T-helper 2 cell treated with Interferon-gamma antibody and Interleukin-4, amounts not matched to agents 100 ng/mL and 5 ng/mL, for 36 hours (primary cell): Measurements from ENCODE around the gene COL23A1. TPM values are rescaled to one million over a fixed set of nuclear protein-coding genes. Genes with fewer than 3 reads are reported as not detected.
"Not testable (repeated sequence)": the region's sequence is repeated elsewhere in the genome, so short reads cannot be mapped to it uniquely, and the experiment has no call there.

Experiments used
- intact Hi-C: fragments of 100-400 bp; cut with micrococcal nuclease; formaldehyde crosslinking; loops from one replicate; pipeline ENCODE4 v1.15.1; 2023
- total RNA-seq: library from RNA; stranded (reverse); gene quantifications from 2 replicates; pipeline ENCODE4 v1.2.3, GENCODE V29; 2022

Gene COL23A1
- total RNA-seq, 1 donor from 2014 or later: 0.09 TPM

DNA sequence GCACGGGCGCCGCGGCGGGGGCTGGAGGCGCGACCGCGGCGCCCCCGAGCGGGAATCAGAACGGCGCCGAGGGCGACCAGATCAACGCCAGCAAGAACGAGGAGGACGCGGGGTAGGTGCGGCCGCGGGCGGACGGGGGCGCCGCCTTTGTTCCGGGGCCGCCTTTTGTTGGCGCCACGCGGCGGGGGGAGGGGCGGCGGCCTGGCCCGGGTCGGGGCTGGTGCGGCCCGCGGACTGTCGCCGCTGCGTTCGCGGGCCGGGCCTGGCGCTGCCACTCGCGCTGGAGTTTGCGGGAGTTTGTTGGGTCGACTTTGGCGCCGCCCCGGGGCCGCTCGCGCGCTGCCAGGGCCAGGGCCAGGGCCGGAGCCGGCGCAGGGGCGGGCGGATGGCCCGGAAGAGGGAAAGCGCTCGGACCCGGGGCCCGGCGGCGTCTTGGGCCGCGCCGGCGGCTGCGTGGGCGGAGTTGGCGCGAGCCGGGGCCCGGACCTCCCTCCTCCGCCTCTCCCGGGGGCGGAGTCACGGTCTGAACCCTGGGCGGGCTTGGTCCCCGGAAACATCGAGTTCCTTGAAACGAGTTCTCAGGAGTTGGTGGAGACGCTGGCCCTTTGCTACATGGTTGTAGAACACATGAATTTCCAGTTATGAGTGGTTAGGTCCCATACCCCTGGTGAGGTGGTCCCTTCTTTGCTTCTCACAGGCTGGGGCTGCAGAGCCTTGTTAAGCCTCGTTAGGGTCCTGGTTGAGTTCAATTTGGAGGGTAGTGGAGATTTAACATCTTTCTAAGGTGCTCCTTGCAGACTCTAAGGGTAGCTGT lies 385.1 kb downstream of the COL23A1 start:
- intact Hi-C loops: loop anchor here (1.0 to 5.0 kb wide), 6 partner anchors 27 to 1118 kb away; partner anchors contain the start of genes FGFR4, N4BP3, PHYKPL and RMND5B

DNA sequence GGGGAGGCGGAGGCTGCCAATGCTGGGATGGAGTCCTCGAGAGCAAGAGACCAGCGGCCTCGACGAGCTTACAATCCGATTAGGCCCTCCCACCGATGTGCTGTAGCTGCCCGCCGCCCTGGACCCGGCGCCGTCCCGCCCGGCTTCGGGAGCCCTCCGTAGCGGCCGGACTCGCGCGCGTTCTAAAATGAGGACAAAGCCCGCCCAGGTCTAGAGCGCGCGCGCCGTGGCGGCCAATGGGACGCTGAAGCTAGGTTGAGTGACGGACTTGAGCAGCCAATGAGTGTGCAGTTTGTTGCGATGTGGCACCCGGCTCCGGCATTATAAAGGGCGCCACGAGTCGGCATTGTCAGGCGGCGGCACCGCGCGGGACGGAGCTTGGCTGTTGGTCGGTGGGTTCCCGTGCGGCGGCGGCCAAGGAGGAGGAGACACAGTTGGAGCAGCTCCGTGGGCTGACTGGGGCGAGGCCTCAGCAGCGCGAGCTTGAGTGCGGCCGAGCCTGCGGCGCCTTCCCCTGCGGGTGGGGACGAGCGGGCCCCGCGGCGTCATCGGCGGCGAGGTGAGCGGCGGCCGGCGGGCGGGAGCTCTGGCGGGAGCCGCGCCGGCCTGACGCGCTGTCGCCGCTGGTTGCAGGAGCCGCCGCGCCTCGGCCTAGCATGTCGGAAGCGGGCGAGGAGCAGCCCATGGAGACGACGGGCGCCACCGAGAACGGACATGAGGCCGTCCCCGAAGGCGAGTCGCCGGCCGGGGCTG lies 385.8 kb downstream of the COL23A1 start, which contains the start of gene HNRNPAB:
Gene HNRNPAB, plus strand, starts transcription at position 352 of the 753 bp plus-strand sequence. Its CDS starts 305 bp downstream, at position 657.
- intact Hi-C loops: loop anchor here (1.0 to 5.0 kb wide), 4 partner anchors 50 to 612 kb away; partner anchors contain the start of genes N4BP3, RMND5B and TMED9

DNA sequence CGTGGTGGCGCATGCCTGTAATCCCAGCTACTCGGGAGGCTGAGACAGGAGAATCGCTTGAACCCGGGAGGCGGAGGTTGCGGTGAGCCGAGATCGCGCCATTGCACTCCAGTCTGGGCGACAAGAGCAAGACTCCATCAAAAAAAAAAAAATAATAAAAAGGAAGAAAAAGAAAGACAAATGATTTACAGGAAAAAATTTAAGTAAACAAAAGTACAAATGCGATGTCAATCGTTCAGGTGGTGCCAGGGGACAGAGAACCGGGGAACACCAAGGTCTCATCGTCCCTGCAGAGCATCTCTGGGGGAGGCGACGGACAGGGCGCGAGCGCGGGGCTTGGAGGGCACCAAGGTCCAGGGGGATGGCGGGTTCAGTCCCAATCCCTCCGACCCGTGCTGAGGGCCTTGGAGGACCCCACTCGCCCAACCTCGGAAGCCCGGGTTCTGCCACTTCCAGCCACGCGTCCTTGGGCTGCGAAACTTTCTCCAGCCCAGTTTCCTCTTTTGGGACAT lies 386.5 kb downstream of the COL23A1 start:
- intact Hi-C loops: loop anchor here (1.0 to 5.0 kb wide), 4 partner anchors 49 to 611 kb away; partner anchors contain the start of genes N4BP3, RMND5B and TMED9

DNA sequence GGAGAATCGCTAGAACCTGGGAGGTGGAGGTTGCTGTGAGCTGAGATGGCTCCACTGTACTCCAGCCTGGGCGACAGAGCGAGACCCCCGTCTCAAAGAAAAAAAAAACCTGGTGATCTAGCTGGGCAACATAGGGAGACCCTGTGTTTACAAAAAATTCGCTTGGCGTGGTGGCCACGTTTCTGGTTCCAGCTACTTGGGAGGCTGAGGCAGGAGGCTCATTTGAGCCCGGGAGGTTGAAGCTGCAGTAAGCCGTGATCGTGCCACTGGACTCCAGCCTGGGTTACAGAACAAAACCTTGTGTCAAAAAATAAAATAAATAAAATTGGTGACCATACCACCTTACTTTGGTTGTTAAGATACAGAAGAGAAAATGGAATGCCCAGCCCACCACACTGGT lies 387.7 kb downstream of the COL23A1 start:
- intact Hi-C loops: loop anchor here (5.0 kb wide), 1 partner anchor 70 kb away; the partner anchor contains the start of gene RMND5B

DNA sequence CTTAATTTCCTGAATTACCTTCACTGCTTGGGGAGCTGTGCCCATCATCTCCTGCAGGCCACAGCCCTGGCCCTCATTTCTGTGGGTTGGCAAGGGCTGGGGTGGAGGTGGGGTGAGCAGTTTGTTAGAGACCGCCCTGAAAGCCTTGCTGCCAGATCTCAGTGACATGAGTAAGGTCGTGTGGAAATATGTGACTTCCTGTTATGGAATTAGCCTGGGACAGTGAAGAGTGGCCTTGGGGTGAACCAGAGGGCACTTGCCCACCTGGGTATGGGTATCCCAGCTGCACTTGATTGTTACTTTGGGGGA lies 388.3 kb downstream of the COL23A1 start:
- intact Hi-C loops: loop anchor here (5.0 kb wide), 1 partner anchor 70 kb away; the partner anchor contains the start of gene RMND5B

DNA sequence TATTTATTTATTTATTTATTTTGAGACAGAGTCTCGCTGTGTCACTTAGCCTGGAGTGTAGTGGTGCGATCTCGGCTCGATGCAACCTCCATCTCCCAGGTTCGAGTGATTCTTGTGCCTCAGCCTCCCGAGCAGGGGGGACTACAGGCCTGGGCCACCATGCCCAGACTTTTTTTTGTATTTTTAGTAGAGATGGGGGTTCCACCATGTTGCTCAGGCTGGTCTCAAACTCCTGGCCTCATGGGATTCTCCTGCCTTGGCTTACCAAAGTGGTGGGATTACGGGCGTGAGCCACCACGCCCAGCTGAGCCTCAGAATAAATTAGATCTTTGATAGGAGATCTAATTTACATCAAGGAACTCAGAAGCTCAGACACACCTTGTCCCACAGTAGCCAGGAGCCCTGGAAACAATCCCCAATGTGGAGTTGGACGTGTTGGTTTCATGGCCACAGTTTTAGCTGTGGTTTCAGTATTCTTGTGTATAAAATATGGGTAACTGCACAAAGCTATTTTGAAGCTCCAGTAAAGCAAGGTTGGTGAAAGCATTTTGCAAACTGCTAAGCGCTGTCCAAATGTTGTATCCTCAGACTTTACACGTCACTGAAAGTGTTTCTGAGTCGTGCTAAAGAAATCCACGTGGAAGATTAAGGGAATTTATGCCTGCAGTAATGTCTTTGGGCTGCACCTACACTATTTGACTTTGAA lies 388.8 kb downstream of the COL23A1 start:
- intact Hi-C loops: loop anchor here (5.0 kb wide), 1 partner anchor 69 kb away; the partner anchor contains the start of gene RMND5B

DNA sequence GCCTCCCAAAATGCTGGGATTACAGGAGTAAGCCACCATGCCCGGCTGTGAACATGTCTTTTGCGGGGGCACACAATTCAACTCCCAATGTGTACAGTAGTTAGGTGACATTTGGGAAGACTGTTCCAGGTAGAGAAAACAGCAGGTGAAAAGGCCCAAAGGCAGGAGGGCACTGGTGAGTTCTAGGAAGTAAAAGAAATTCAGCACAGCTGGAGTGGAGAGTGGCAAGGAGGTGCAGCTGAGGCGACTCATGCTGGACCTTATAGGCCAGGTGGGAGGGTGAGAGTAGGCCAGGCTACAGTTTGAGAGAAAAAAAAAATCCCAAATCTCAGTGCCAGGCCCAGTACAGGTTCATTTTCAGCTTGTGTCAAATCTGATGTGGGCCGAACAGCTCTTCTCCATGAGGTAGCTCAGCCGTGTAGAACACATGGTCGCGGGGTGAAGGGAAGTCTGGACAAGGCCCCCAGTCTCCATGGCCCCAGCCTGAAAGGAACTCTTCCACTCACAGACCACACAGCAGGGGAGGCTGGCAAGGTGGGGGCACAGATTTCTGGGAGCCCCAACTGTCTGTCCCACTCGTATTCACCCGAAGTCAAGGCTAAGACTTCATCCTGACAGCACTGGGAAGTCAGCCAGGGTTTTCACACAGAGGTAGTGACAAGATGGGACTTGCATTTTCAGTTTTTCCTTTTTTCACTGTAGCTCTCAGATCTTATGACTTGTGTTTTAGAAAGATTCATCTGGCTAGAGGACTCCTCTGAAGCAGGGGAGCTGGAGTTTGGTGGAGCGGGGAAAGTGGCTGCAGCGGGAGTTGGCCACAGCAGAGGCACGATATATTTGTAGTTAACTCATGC lies 390.4 kb downstream of the COL23A1 start:
- intact Hi-C loops: loop anchor here (5.0 kb wide), 1 partner anchor 68 kb away; the partner anchor contains the start of gene RMND5B

DNA sequence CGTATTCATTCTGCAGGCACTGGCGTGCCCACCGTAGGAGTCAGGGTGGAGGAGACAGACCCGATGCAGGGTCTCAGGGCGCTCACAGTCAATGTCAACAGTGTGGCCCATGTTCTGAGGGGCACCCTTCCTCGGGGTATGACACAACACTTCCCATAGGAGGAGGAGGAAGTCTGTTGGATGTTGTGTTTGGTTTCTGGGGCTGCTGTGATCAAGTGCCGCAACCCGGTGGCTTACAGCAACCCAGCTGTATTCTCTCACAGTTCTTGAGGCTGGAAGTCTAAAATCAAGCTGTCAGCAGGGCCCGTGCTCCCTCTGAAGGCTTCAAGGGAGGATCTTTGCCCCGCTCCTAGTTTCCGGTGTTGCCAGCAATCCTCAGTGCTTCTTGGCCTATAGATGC lies 391.5 kb downstream of the COL23A1 start:
- intact Hi-C loops: no loop called here

DNA sequence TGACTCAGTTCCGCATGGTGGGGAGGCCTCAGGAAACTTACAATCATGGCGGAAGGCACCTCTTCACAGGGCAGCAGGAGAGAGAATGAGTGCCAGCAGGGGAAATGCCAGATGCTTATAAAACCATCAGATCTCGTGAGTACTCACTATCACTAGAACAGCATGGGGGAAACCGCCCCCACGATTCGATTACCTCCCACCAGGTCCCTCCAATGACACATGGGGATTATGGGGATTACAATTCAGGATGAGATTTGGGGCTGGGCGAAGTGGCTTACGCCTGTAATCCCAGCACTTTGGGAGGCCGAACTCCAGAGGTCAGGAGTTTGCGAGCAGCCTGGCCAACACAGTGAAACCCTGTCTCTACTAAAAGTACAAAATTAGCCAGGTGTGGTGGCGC lies 392.0 kb downstream of the COL23A1 start:
- intact Hi-C loops: not testable (repeated sequence)

DNA sequence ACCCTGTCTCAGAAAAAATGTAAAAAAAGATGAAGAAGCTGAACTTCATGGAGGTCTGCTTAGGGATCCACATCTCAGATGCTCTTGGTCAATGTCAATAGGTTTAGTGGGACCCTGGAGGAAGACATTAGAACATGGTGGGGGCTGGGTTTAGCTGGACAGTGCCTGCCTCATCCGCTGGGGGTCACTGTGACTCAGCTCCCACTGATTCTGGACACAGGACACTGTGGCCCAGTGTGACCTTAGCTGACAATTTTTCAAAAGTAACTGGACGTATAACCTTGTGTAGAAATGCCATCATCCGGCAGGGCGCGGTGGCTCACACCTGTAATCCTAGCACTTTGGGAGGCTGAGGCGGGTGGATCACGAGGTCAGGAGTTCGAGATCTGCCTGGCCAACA lies 393.2 kb downstream of the COL23A1 start:
- intact Hi-C loops: no loop called here

DNA sequence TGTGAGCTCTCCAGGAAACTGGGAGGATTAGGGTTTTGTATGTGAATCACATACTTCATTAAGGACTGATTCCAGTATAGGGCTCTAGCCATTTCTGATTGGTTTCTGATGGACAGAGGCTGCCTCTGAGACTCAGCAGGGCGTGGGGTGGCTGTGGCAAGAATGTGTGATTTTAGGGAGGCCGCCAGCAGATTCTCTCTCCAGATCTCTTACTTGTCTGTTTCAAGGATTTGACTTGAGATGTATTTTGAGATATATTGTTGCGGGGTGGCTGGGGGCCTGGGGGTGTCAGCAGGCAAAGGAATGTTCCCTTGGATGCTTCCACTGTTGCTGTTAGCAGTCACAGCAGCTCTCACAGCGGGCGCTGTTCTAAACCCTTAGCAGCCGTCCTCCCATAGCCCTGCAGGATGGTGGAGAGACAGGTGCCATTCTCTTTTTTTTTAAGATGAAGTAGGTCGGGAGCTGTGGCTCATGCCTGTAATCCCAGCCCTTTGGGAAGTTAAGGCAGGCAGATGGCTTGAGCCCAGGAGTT lies 393.8 kb downstream of the COL23A1 start:
- intact Hi-C loops: no loop called here

DNA sequence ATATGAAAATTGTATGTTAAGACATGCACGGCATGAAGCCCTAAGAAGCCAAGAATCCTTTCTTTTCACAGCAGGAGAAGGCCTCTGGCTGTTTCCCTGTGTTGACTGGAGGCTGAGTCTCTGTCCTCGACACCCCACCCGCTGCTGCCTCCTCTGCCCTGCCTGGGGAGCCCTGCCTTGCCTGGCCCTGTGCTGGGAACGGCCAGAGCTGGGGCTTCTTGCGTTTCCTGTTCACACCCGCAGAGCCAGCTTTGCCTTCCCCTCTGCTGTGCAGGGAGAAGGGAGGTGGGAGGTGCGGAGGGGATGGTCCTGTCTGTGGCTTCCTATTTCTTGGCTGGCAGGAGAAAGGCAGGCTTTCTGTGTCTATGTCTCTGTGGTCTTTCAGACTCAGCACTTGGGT lies 396.2 kb downstream of the COL23A1 start:
- intact Hi-C loops: no loop called here

DNA sequence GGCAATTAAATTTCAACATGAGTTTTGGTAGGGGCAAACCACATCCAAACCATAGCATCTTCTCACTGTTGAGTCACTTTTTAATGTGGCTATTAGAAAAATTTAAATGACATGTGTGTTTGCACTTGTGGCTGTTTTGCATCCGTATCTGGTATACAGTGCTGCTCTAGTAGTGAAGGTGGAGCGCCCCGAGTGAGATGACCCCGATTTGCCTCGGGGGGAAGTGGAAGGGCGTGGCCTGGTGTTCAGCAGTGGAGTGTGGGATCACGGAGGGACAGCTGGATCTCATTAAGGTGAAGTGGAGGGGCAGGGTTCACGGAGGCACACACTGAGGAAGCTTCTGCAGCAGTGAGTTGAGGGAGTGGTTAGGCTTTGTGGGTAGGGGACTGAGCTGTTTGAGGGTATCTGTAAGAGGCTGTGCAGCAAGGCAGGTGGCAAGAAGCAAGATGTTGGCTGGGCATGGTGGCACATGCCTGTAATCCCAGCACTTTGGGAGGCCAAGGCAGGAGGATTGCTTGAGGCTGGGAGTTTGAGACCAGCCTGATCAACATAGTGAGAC lies 396.9 kb downstream of the COL23A1 start:
- intact Hi-C loops: no loop called here

DNA sequence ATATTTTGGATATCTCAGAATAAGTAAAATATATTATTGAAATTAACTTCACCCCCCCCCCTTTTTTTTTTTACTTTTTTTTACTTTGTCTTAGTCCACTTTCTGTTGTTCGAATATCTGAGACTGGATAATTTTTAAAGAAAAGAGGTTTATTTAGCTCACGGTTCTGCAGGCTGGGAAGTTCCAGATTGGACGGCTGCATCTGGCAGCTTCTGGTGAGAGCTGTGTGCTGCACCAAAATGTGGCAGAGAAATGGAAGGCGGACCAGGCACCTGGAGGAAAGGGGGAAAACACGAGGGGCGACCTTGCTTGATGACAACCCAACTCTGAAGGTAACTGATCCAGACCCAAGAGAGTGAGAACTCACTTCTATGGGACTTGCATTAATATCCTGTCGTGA lies 397.4 kb downstream of the COL23A1 start:
- intact Hi-C loops: no loop called here

DNA sequence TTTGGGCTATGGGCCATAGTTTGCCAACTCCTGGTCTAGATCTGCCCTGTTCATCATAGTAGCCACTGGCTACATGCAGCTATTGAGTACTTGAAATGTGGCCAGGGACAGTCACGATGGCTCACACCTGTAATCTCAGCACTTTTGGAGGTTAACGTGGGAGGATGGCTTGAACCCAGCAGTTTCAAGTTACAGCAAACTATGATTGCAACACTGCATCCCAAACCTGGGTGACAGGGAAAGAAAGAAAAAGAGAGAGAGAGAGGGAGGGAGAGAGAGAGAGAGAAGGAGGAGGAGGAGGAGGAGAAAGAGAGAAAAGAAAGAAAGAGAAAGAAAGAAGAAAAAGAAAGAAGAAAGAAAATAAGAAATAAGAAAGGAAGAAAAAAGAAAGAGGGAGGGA lies 397.9 kb downstream of the COL23A1 start:
- intact Hi-C loops: no loop called here

DNA sequence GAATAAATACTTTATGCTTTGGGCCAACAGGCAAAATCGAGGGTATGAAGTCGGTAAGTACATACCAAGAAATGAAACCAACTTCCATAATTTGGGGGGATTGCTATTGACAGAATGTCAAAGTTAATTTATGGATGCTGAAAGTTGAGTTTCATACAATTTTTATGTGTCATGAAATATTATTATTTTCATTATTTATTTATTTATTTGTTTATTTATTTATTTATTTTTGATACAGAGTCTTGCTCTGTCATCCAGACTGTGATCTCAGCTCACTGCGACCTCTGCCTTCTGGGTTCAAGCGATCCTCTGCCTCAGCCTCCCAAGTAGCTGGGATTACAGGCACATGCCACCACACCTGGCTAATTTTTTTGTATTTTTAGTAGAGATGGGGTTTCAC lies 398.5 kb downstream of the COL23A1 start:
- intact Hi-C loops: no loop called here

DNA sequence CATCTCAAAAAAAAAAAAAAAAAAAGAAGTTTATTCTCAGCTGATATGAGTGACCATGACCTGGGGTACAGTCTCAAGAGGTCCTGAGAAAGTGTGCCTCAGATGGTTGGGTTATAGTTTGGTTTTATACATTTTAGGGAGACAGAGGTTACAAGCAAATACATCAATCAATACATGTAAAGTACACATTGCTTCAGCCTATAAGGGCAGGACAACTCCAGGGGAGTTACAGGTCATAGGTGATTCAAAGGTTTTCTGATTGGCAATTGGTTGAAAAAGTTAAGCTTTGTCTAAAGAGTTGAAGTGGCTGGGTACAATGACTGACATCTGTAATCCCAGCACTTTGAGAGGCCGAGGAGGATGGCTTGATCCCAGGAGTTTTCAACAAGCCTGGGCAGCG lies 400.8 kb downstream of the COL23A1 start:
- intact Hi-C loops: no loop called here
